ENCODE measurements around the gene SLC18A3.

SLC18A3 gene

GRCh38 chr10:49612513-49613164, 2.5 kb downstream of the SLC18A3 start:
- DNase-seq, result no peak

- no peak for DNase-seq
Observed at GRCh38 chr10:49613165-49613881, 3.2 kb downstream of the SLC18A3 start.

- DNase-seq, result no peak
Observed at GRCh38 chr10:49613882-49614241, 3.8 kb downstream of the SLC18A3 start, which contains the start of gene CHAT. TSS of gene CHAT (plus strand) at chr10:49614037. CDS start at chr10:49614190, 153 bp downstream.

- DNase-seq, result no peak
Observed at GRCh38 chr10:49614242-49615198, 4.4 kb downstream of the SLC18A3 start.

GRCh38 chr10:49615213-49615612, 5.1 kb downstream of the SLC18A3 start:
- DNase-seq, result no peak

- no peak for DNase-seq
Observed at GRCh38 chr10:49615721-49616120, 5.6 kb downstream of the SLC18A3 start.

GRCh38 chr10:49616421-49617101, 6.5 kb downstream of the SLC18A3 start:
- DNase-seq, result no peak

- DNase-seq, result no peak
Observed at GRCh38 chr10:49617121-49618020, 7.3 kb downstream of the SLC18A3 start.

- no peak for DNase-seq
Observed at GRCh38 chr10:49618821-49619220, 8.7 kb downstream of the SLC18A3 start.

- no peak for DNase-seq
Observed at GRCh38 chr10:49619613-49620012, 9.5 kb downstream of the SLC18A3 start.

- no peak for DNase-seq
Observed at GRCh38 chr10:49620286-49620810, 10.2 kb downstream of the SLC18A3 start.

- DNase-seq, result no peak
Observed at GRCh38 chr10:49620841-49621378, 10.8 kb downstream of the SLC18A3 start.

- no peak for DNase-seq
Observed at GRCh38 chr10:49621561-49621960, 11.5 kb downstream of the SLC18A3 start.

GRCh38 chr10:49622426-49623425, 12.6 kb downstream of the SLC18A3 start:
- no peak for DNase-seq

GRCh38 chr10:49624629-49625028, 14.5 kb downstream of the SLC18A3 start:
- no peak for DNase-seq

GRCh38 chr10:49625411-49625810, 15.3 kb downstream of the SLC18A3 start:
- DNase-seq, result no peak

GRCh38 chr10:49627038-49627437, 16.9 kb downstream of the SLC18A3 start:
- no peak for DNase-seq

GRCh38 chr10:49627644-49628247, 17.6 kb downstream of the SLC18A3 start:
- no peak for DNase-seq

- DNase-seq, result no peak
Observed at GRCh38 chr10:49628599-49628998, 18.5 kb downstream of the SLC18A3 start.
